Measurements from ENCODE around the gene DCTN2.

DCTN2 gene

DNA sequence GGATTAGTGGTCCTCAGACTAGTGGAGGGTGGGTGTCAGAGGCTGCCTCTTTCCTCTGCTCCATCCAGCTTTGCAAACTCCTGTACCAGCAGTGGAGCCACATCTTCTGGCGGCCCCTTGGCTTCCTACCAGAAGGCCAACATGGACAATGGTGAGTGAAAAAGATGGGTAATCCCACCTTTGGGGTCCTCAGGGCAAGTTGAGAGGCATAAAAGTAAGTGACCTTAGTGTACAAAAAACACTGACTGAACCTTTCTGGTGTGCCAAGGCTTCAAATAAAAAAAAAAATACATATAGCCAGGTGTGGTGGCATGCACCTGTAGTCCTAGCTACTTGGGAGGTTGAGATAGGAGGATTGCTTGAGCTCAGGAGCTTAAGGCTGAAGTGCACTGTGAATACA lies 34.8 kb upstream of the DCTN2 start:
- Histone ChIP-seq H3K27me3 (ENCODE audit: insufficient read depth, insufficient read length) (no peaks in the 10 kb centered on the region), H3K36me3 (ENCODE audit: insufficient read depth, insufficient read length, low read length) (peaks cover 3% of the 10 kb centered on the region), H3K4me1 (ENCODE audit: insufficient read depth, insufficient read length) (peaks cover 2% of the 10 kb centered on the region), H3K4me3 (ENCODE audit: insufficient read length, low read depth) (no peak overlapping the region), H3K9me3 (ENCODE audit: insufficient read depth, low read length) (no peaks in the 10 kb centered on the region), H3K9ac (ENCODE audit: insufficient read length, low read depth) (no peak overlapping the region)
- DNase-seq (ENCODE audit: low read depth, low spot score): no peak
- TF ChIP-seq SUZ12 (IDR thresholded peaks at IDR 0.05; ENCODE audit: extremely low read depth, insufficient read depth, insufficient read length) (no peak), ZNF274 (IDR thresholded peaks at IDR 0.05; ENCODE audit: low read depth, low read length) (no peak), YY1 (IDR thresholded peaks at IDR 0.05; ENCODE audit: insufficient read depth, insufficient read length) (no peak)

DNA sequence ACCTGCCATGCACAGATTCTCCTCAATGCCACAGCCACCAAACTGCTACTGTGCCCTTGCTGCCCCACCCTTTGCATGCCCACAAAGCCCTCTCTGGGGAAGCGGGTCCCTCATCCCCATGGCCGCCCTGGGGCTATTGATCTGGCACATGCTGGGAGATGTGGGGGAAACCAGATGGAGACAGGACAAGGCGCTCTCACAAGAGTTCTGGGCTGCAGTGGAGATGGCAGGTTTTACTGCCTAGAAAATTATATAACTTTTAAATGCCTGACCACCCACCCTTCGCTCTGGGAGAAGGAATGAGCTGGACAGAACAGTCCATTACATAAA lies 33.4 kb upstream of the DCTN2 start:
- Histone ChIP-seq H3K4me1 (ENCODE audit: insufficient read depth, insufficient read length) (peaks cover 2% of the 10 kb centered on the region), H3K27me3 (ENCODE audit: insufficient read depth, insufficient read length) (no peaks in the 10 kb centered on the region), H3K4me3 (ENCODE audit: insufficient read length, low read depth) (no peak overlapping the region), H3K9me3 (ENCODE audit: insufficient read depth, low read length) (no peaks in the 10 kb centered on the region), H3K9ac (ENCODE audit: insufficient read length, low read depth) (no peak overlapping the region), H3K36me3 (ENCODE audit: insufficient read depth, insufficient read length, low read length) (peaks cover 12% of the 10 kb centered on the region)
- DNase-seq (ENCODE audit: low read depth, low spot score): no peak
- TF ChIP-seq ZNF274 (IDR thresholded peaks at IDR 0.05; ENCODE audit: low read depth, low read length): no peak

DNA sequence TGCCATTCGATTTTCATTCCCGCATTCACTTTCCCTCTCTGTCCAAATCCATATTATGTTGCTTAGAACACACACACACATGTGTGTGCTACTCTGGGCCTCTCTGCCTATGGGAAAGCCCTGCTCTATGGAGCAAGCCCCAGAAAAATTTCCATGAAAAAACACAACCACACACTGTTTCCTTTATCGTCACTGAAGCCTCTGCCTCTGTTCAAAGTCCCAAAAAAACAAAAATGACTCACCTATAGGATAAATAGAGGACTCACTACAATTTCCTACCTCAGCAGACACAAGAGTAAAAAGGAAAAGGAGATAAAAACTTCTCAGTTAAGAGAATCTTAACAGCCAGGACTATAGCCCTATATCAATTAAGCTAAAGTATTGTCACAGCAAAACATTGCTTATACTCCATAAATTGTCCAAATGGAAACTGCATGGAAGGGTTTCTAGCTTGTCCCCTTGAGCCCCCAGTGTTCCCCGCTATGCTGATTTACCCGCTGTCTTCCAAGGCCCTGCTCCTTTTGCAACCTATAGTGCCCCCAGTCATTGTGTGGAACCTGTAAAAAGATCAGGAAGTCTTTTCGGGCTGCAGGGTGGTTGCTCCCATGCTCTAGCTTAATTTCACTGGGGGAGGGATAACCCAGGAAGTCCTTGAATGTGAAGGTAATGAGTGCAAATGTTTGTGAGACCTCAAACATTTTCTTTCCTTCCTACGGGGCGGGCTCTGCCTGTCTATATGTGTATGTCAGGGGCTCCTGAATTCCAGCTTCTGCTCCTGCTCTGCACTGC lies 32.9 kb upstream of the DCTN2 start:
- no peaks in the 10 kb centered on the region for H3K9me3 ChIP-seq (ENCODE audit: insufficient read depth, low read length)
- TF ChIP-seq SUZ12 (IDR thresholded peaks at IDR 0.05; ENCODE audit: extremely low read depth, insufficient read depth, insufficient read length): no peak
- TF ChIP-seq YY1 (IDR thresholded peaks at IDR 0.05; ENCODE audit: insufficient read depth, insufficient read length): no peak
- H3K4me3 ChIP-seq (ENCODE audit: insufficient read length, low read depth): no peak overlapping the region
- H3K4me1 ChIP-seq (ENCODE audit: insufficient read depth, insufficient read length): peaks cover 2% of the 10 kb centered on the region
- H3K9ac ChIP-seq (ENCODE audit: insufficient read length, low read depth): no peak overlapping the region
- peaks cover 12% of the 10 kb centered on the region for H3K36me3 ChIP-seq (ENCODE audit: insufficient read depth, insufficient read length, low read length)
- H3K27me3 ChIP-seq (ENCODE audit: insufficient read depth, insufficient read length): no peaks in the 10 kb centered on the region
- DNase-seq (ENCODE audit: low read depth, low spot score): no peak

DNA sequence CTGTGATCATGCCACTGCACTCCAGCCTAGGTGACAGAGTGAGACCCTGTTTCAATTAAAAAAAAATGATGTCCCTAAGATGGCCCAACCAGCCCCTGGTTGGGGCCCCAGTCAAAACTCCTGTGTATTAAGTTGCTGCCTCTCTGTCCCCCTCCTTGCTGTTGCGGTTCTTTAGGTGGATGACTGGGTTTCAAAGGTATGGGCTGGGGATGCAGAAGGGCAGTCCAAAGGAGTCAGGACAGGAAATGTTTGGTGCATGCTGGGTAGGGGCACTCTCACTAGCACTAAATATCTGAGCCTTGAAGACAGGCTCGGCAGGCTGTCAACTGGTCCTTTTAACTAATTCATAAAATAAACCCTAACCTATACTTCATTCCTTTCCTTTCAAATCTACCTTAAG lies 32.0 kb upstream of the DCTN2 start:
- DNase-seq (ENCODE audit: low read depth, low spot score): no peak
- Histone ChIP-seq H3K9me3 (ENCODE audit: insufficient read depth, low read length) (no peaks in the 10 kb centered on the region), H3K4me1 (ENCODE audit: insufficient read depth, insufficient read length) (peaks cover 2% of the 10 kb centered on the region), H3K4me3 (ENCODE audit: insufficient read length, low read depth) (no peak overlapping the region), H3K36me3 (ENCODE audit: insufficient read depth, insufficient read length, low read length) (peaks cover 12% of the 10 kb centered on the region), H3K27me3 (ENCODE audit: insufficient read depth, insufficient read length) (no peaks in the 10 kb centered on the region), H3K9ac (ENCODE audit: insufficient read length, low read depth) (no peak overlapping the region)
- TF ChIP-seq ZNF274 (IDR thresholded peaks at IDR 0.05; ENCODE audit: low read depth, low read length): no peak
- no peak for TF ChIP-seq YY1 (IDR thresholded peaks at IDR 0.05; ENCODE audit: insufficient read depth, insufficient read length)
- TF ChIP-seq SUZ12 (IDR thresholded peaks at IDR 0.05; ENCODE audit: extremely low read depth, insufficient read depth, insufficient read length): no peak

DNA sequence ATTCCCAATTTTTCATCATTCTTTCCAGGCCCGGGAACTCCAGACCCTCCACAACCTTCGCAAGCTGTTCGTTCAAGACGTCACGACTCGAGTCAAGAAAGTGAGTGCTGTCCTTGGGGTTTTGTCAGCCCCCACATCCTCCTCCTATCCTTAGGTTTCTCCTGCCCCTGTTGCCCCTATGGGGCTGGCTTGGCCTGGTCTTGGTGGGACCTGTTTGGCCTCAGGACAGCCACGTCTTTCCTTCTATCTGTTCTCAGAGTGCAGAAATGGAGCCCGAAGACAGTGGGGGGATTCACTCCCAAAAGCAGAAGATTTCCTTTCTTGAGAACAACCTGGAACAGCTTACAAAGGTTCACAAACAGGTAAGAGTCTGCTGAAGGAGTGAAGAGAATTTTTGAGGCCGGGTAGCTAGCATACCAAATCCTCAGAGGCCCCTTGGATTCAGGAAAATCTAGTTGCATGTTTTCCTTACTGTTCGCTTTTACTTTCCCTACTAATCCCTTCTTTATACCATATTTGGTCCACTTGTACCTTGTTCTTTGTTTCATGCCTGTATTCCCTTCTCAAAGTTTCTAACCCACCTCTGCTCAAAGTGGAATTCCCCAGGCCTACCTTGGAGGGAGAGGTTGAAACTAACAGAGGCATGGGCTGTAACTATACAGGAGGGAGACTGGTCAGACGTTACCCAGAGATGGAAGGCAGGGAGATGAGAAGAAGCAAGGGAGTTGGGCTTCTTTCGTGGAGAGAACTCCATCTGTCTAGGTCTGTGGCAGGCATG lies 31.2 kb upstream of the DCTN2 start:
- Histone ChIP-seq H3K9me3 (ENCODE audit: insufficient read depth, low read length) (no peaks in the 10 kb centered on the region), H3K9ac (ENCODE audit: insufficient read length, low read depth) (no peak overlapping the region), H3K27me3 (ENCODE audit: insufficient read depth, insufficient read length) (no peaks in the 10 kb centered on the region), H3K36me3 (ENCODE audit: insufficient read depth, insufficient read length, low read length) (peaks cover 12% of the 10 kb centered on the region), H3K4me1 (ENCODE audit: insufficient read depth, insufficient read length) (peaks cover 2% of the 10 kb centered on the region), H3K4me3 (ENCODE audit: insufficient read length, low read depth) (no peak overlapping the region)
- TF ChIP-seq ZNF274 (IDR thresholded peaks at IDR 0.05; ENCODE audit: low read depth, low read length) (no peak), SUZ12 (IDR thresholded peaks at IDR 0.05; ENCODE audit: extremely low read depth, insufficient read depth, insufficient read length) (no peak), YY1 (IDR thresholded peaks at IDR 0.05; ENCODE audit: insufficient read depth, insufficient read length) (no peak)
- DNase-seq (ENCODE audit: low read depth, low spot score): no peak

DNA sequence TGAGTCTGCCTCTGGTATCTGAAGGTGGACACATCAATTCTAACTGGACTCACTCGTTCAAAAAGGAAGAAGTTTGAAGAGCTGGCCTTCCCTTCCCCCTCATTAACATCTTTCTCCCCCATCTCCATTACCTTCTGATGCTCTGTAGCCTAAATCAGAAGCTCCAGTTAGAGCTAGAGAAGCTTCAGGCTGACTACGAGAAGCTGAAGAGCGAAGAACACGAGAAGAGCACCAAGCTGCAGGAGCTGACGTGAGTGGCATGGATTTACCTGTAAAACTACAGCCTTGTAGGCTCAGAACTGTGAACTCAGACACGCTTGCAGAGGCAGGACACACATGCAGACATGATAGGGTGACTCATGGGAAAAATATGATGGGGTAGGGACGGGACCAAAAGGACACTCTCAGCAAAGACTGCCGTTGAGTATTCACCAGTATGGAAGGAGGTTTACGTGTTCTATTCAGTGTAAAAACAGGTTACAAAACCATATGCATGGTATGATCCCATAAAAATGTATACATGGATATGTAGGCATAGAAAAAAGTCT lies 29.7 kb upstream of the DCTN2 start:
- Histone ChIP-seq H3K4me1 (ENCODE audit: insufficient read depth, insufficient read length) (peaks cover 2% of the 10 kb centered on the region), H3K4me3 (ENCODE audit: insufficient read length, low read depth) (no peak overlapping the region), H3K36me3 (ENCODE audit: insufficient read depth, insufficient read length, low read length) (peaks cover 19% of the 10 kb centered on the region), H3K9me3 (ENCODE audit: insufficient read depth, low read length) (no peaks in the 10 kb centered on the region), H3K27me3 (ENCODE audit: insufficient read depth, insufficient read length) (no peaks in the 10 kb centered on the region), H3K9ac (ENCODE audit: insufficient read length, low read depth) (no peak overlapping the region)
- DNase-seq (ENCODE audit: low read depth, low spot score): no peak
- TF ChIP-seq ZNF274 (IDR thresholded peaks at IDR 0.05; ENCODE audit: low read depth, low read length) (no peak), YY1 (IDR thresholded peaks at IDR 0.05; ENCODE audit: insufficient read depth, insufficient read length) (no peak), SUZ12 (IDR thresholded peaks at IDR 0.05; ENCODE audit: extremely low read depth, insufficient read depth, insufficient read length) (no peak)
